CD4-positive, alpha-beta T cell treated with Interleukin-12 subunit alpha and Interleukin-12 subunit beta, for 1 hour (primary cell): ENCODE data around the gene SERF2.
"Not testable (repeated sequence)": the region's sequence is repeated elsewhere in the genome, so short reads cannot be mapped to it uniquely, and the experiment has no call there.

Source experiments
- DNase-seq: peaks from one replicate; pipeline ENCODE4 v3.0.0-alpha.2; 2020

Gene SERF2

DNA sequence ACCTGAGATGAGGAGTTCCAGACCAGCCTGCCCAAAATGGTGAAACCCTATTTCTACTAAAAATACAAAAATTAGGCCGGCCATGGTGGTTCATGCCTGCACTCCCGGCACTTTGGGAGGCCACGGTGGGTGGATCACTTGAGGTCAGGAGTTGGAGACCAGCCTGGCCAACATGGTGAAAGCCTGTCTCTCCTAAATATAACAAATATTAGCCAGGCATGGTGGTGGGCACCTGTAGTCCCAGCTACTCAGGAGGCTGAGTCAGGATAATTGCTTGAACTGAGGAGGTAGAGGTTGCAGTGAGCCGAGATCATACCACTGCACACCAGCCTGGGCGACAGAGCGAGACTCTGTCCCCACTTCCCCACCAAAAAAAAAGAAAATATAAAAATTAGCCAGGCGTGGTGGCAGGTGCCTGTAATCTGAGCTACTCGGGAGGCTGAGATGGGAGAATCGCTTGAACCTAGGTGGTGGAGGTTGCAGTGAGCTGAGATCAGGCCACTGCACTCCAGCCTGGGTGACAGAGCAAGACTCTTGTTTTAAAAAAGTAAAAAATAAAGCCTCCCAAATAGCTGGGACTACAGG is 38.7 kb downstream of the SERF2 start:
- not testable (repeated sequence) for DNase-seq

GRCh38 chr15:43831519-43832052 is 39.5 kb downstream of the SERF2 start:
- not testable (repeated sequence) for DNase-seq

DNA sequence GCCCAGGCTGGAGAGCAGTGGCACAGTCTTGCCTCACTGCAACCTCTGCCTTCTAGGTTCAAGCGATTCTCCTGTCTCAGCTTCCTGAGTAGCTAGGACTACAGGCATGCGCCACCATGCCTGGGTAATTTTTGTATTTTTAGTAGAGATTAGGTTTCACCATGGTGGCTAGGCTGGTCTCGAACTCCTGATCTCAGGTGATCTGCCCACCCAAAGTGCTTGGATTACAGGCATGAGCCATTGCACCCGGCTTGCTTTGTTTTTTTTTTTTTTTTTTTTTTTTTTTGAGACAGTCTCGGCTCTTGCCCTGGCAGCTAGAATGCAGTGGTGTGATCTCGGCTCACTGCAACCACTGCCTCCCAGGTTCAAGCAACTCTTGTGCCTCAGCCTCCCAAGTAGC is 40.4 kb downstream of the SERF2 start:
- DNase-seq = not testable (repeated sequence)

- no peak for DNase-seq
Measured at GRCh38 chr15:43845421-43845820, 53.3 kb downstream of the SERF2 start.
